HEK293 (cell line): ENCODE results near the gene NAIF1.

Source experiments
- CTCF ChIA-PET: fragments of 350-600 bp; formaldehyde crosslinking; extraction: SDS; loops from one replicate; lab custom pipeline; 2021; ENCODE audit warnings: antibody characterized with exemption; lab: Yijun Ruan, JAX
- POLR2A ChIA-PET: fragments of 300-600 bp; formaldehyde crosslinking; extraction: SDS; loops from one replicate; lab custom pipeline; 2020; ENCODE audit warnings: antibody characterized with exemption, inconsistent platforms; lab: Yijun Ruan, JAX
- H3K27ac ChIP-seq: fragments of 200-500 bp; sonication (Bioruptor generic); 2 replicates; pipeline ENCODE4 v1.5.1; 2014; ENCODE audit warnings: low read depth, low read length, control low read depth, inconsistent platforms; ENCODE audit errors: extremely low read depth
- H3K36me3 ChIP-seq, 2 experiments: fragments of 200-500 bp in 1 of 2; sonication (Bioruptor generic) in 1 of 2; 1 replicate in 1 of 2; 2 replicates in 1 of 2; pipeline ENCODE4 v1.5.1; 2014 to 2017; ENCODE audit warnings: inconsistent platforms in 2 of 2, low read length in 2 of 2; ENCODE audit not compliant: control insufficient read depth in 2 of 2, insufficient read depth in 1 of 2
- H3K4me1 ChIP-seq: fragments of 200-500 bp; sonication (Bioruptor generic); 2 replicates; pipeline ENCODE4 v1.5.1; 2014; ENCODE audit warnings: mild to moderate bottlenecking, low read length, inconsistent platforms; ENCODE audit not compliant: control insufficient read depth, insufficient read depth
- H3K4me3 ChIP-seq: 2 replicates; pipeline ENCODE4 v1.5.1; 2011; ENCODE audit warnings: low read depth, mild to moderate bottlenecking, control low read depth, low read length, moderate library complexity
- H3K9me3 ChIP-seq: fragments of 200-500 bp; sonication (Bioruptor generic); 2 replicates; pipeline ENCODE4 v1.5.1; 2014; ENCODE audit warnings: low read depth, low read length, inconsistent platforms; ENCODE audit not compliant: control insufficient read depth, insufficient read depth
- ELK4 ChIP-seq: IDR thresholded peaks from 2 replicates; pipeline ENCODE4 v1.6.1; 2011; ENCODE audit warnings: mild to moderate bottlenecking, low read depth, low read length, borderline replicate concordance
- KLF10 ChIP-seq: fragments of 450-650 bp; IDR thresholded peaks from 2 replicates; pipeline ENCODE4 v1.5.1; 2018; ENCODE audit warnings: missing biosample characterization, mild to moderate bottlenecking, missing genetic modification characterization
- MYNN ChIP-seq: fragments of 450-650 bp; formaldehyde crosslinking; IDR thresholded peaks from 2 replicates; pipeline ENCODE4 v1.5.1; 2016; ENCODE audit warnings: missing biosample characterization, missing genetic modification characterization, borderline replicate concordance
- PRDM1 ChIP-seq: fragments of 450-650 bp; formaldehyde crosslinking; IDR thresholded peaks from 2 replicates; pipeline ENCODE4; 2016; ENCODE audit warnings: missing biosample characterization, missing genetic modification characterization
- PRDM10 ChIP-seq: fragments of 450-650 bp; formaldehyde crosslinking; IDR thresholded peaks from 2 replicates; pipeline ENCODE4 v1.5.1; 2016; ENCODE audit warnings: missing biosample characterization, missing genetic modification characterization
- PRDM6 ChIP-seq: fragments of 450-650 bp; formaldehyde crosslinking; IDR thresholded peaks from 2 replicates; pipeline ENCODE4 v1.5.1; 2017; ENCODE audit warnings: missing biosample characterization, missing genetic modification characterization
- SP2 ChIP-seq: fragments of 450-650 bp; formaldehyde crosslinking; IDR thresholded peaks from 2 replicates; pipeline ENCODE4 v1.5.1; 2016; ENCODE audit warnings: missing biosample characterization, missing genetic modification characterization
- SP3 ChIP-seq: fragments of 450-650 bp; formaldehyde crosslinking; IDR thresholded peaks from 2 replicates; pipeline ENCODE4 v1.5.1; 2016; ENCODE audit warnings: missing biosample characterization, missing genetic modification characterization
- ZBTB17 ChIP-seq: fragments of 450-650 bp; formaldehyde crosslinking; IDR thresholded peaks from 2 replicates; pipeline ENCODE4 v1.5.1; 2016; ENCODE audit warnings: missing biosample characterization, missing genetic modification characterization
- ZEB2 ChIP-seq: fragments of 450-650 bp; formaldehyde crosslinking; IDR thresholded peaks from 2 replicates; pipeline ENCODE4 v1.5.1; 2016; ENCODE audit warnings: missing biosample characterization, missing genetic modification characterization
- ZNF121 ChIP-seq: fragments of 450-650 bp; formaldehyde crosslinking; IDR thresholded peaks from 2 replicates; pipeline ENCODE4 v1.5.1; 2016; ENCODE audit warnings: missing biosample characterization, missing genetic modification characterization
- ZNF341 ChIP-seq: fragments of 450-650 bp; formaldehyde crosslinking; IDR thresholded peaks from 2 replicates; pipeline ENCODE4; 2016; ENCODE audit warnings: low read depth, missing biosample characterization, missing genetic modification characterization
- ZNF366 ChIP-seq: fragments of 450-650 bp; formaldehyde crosslinking; conservative IDR thresholded peaks from 2 replicates; pipeline ENCODE4 v1.5.1; 2016; ENCODE audit warnings: missing biosample characterization, missing genetic modification characterization
- ZNF521 ChIP-seq: fragments of 450-650 bp; formaldehyde crosslinking; IDR thresholded peaks from 2 replicates; pipeline ENCODE4 v1.5.1; 2017; ENCODE audit warnings: missing biosample characterization, mild to moderate bottlenecking, missing genetic modification characterization
- ZNF600 ChIP-seq: fragments of 450-650 bp; formaldehyde crosslinking; IDR thresholded peaks from 2 replicates; pipeline ENCODE4 v1.5.1; 2016; ENCODE audit warnings: missing biosample characterization, missing genetic modification characterization
- ZNF610 ChIP-seq: fragments of 450-650 bp; formaldehyde crosslinking; IDR thresholded peaks from 2 replicates; pipeline ENCODE4 v1.5.1; 2016; ENCODE audit warnings: missing biosample characterization, missing genetic modification characterization, borderline replicate concordance
- ZNF701 ChIP-seq: fragments of 450-650 bp; formaldehyde crosslinking; IDR thresholded peaks from 2 replicates; pipeline ENCODE4 v1.5.1; 2016; ENCODE audit warnings: missing biosample characterization, missing genetic modification characterization
- TF ChIP-seq, protein P1 (sequence below): fragments of 450-650 bp; formaldehyde crosslinking; IDR thresholded peaks from 2 replicates; pipeline ENCODE4 v1.5.1; 2016; ENCODE audit warnings: missing biosample characterization, missing genetic modification characterization

The NAIF1 gene

GRCh38 chr9:128094166-128094949 lies 27.2 kb upstream of the NAIF1 start:
- CTCF ChIA-PET: interaction anchor here (0.5 to 2.8 kb wide), 13 partner anchors 10 to 151 kb away, joined by 3 to 18 read pairs (median 4); no protein-coding TSS in a partner anchor
- no peaks in the 10 kb centered on the region for H3K9me3 ChIP-seq
- no peak overlapping the region for H3K4me3 ChIP-seq
- 0 out of 2 replicates have a peak, but pooled peaks cover 4% of the 10 kb centered on the region for H3K4me1 ChIP-seq
- POLR2A ChIA-PET: interaction anchor here (1.5 to 2.2 kb wide), 2 partner anchors 13 to 27 kb away, joined by 4 to 9 read pairs; partner anchors contain the start of gene NAIF1
- no peak overlapping the region for H3K27ac ChIP-seq
- TF ChIP-seq ZBTB17 (tag by site-specific recombination) (no peak), SP3 (tag by site-specific recombination) (peak; percentile 9; the same call in 1 of the 2 replicates), ELK4 (no peak), ZEB2 (tag by site-specific recombination) (0 out of 2 replicates have a peak, but pooled peaks have one; percentile 37), PRDM6 (tag by site-specific recombination) (peak; percentile 51; the same call in 1 of the 2 replicates), PRDM1 (peak; percentile 49), ZNF701 (tag by site-specific recombination) (no peak), SP2 (tag by site-specific recombination) (peak; percentile 70), KLF10 (tag by site-specific recombination) (0 out of 2 replicates have a peak, but pooled peaks have one; percentile 17), ZNF600 (tag by site-specific recombination) (no peak), ZNF521 (tag by site-specific recombination) (no peak), ZNF121 (tag by site-specific recombination) (no peak), ZNF610 (tag by site-specific recombination) (no peak), PRDM10 (tag by site-specific recombination) (peak; percentile 39; the same call in 1 of the 2 replicates), ZNF341 (tag by site-specific recombination) (0 out of 2 replicates have a peak, but pooled peaks have one; percentile 32), ZNF366 (tag by site-specific recombination) (0 out of 2 replicates have a peak, but pooled peaks have one; percentile 28), MYNN (tag by site-specific recombination) (0 out of 2 replicates have a peak, but pooled peaks have one; percentile 9)
- TF ChIP-seq, protein P1, sequence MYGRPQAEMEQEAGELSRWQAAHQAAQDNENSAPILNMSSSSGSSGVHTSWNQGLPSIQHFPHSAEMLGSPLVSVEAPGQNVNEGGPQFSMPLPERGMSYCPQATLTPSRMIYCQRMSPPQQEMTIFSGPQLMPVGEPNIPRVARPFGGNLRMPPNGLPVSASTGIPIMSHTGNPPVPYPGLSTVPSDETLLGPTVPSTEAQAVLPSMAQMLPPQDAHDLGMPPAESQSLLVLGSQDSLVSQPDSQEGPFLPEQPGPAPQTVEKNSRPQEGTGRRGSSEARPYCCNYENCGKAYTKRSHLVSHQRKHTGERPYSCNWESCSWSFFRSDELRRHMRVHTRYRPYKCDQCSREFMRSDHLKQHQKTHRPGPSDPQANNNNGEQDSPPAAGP (tag by site-specific recombination): no peak
- no peaks in the 10 kb centered on the region for H3K36me3 ChIP-seq
